HG03060 (cell line): ENCODE data around the gene LINGO1.

Source experiments
- ATAC-seq: cut with Tn5 transposase; IDR thresholded peaks from one replicate; pipeline ENCODE4 v1.9.1; 2021; ENCODE audit warnings: low read depth, moderate number of reproducible peaks; ENCODE audit not compliant: unreplicated experiment

Gene LINGO1

DNA sequence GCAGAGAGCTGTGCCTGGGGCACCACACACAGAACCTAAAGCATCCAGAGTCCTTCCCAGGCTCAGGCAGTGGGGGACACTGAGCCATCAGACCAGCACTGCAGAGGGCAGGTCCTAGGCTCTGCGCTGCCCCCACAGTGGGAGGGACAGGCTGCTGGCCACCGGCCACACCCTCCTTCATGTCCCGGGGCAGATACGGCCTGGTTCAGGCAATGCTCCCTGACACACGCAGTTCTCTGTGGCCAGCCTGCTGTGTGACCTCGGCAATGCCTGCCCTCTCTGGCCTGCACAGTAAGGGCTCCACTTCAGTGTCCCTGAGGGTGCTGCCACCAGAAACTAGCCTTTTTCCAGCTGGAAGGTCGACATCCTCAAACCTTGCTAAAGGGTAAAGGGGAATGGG is 12.4 kb downstream of the LINGO1 start:
- no peak for ATAC-seq

GRCh38 chr15:77619883-77620282 is 12.8 kb downstream of the LINGO1 start:
- no peak for ATAC-seq

DNA sequence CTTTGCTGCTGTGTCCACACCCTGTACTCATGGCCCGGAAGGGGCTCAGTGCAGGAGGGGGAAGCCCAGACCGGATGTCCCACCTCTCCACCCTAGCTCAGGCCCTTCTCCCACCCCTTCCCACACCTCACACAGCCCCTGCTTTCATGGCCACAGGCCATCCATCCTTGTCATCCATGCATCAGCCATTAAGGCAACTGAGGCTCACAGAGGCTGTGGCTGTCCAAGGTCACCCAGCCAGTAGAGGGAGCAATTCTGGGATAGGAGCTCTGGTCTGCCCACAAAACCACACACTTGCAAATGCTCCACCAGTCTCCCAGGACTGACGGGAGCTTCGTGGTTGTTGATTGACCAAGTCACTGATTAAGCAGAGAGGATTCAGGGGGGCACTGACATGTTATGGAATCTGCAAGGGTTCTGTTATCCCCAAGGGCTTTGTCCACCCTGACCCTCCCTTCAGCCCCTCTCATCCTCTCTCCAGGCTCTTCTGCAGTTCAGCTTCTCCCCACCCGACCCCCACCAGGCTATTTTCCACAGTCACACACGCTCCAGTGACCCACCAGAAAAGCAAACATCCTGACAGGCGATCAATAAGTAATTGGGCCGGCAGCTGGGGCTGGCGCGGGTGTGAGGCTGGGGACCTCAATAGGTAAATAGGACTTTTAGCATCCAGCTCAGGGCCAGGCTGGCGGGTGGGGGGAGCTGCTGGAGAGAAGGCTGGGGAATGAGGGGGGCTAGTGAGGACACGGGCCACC is 15.1 kb downstream of the LINGO1 start:
- no peak for ATAC-seq

DNA sequence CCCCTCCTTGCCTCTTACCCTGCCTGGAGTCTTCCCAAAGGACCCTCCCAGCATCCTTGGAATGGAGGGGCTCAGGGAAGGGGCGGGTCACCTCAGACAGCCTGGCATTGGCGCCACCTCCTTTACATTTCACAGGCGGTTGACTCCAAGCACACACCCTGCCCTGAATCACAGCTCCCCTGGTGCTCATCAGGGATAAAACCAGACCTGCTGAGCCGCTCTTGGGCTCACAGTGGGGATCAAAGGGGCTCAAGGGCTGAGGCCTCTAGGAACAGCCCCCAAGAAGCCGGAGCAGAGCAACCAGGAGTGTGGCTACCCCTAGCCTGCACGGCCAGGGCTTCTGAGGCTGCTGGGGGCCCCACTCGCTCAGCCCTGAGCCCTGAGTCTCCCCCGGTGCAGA is 16.6 kb downstream of the LINGO1 start:
- no peak for ATAC-seq

GRCh38 chr15:77615472-77615871 is 17.2 kb downstream of the LINGO1 start:
- no peak for ATAC-seq

- no peak for ATAC-seq
These were observed 18.4 kb downstream of the LINGO1 start for GRCh38 chr15:77614251-77614806.

DNA sequence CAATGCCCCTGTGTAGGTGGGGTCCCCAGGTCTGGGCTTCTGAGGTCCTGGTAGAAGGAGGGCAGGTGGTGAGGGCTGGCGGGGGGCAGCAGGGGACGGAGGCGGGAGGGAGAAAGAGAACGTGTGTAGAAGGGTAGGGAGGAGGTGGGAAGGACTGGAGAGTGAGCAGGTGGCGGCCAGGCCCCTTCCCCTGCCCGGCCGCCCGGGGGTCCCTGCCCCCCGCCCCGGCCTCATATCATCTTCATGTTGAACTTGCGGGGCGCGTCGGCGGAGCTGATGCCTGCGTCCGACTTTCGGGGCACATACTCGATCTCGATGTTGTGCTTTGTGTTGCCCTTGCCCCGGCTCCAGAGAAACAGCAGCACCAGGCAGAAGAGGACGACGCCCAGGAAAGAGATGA is 18.9 kb downstream of the LINGO1 start:
- no peak for ATAC-seq

GRCh38 chr15:77612958-77613601 is 19.6 kb downstream of the LINGO1 start:
- ATAC-seq, result no peak

DNA sequence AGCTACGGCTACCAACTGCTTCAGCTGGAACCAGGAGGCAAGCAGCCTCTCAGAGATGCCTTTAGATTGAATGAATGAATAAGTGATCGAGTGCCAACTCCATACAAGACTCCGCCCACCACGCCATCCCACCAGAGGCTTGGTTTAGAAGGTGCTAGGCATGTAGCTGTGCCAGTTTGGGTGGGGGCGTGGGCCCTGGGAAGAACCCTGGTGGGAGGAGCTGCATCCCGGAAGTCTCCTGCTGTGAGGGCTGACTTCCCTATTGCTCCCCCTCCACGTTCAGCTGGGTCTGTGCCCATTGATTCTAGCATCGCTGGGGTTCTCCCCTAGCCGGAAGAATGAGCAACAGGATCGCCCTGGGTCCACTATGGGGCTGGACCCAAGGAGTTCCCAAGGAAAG is 20.9 kb downstream of the LINGO1 start:
- ATAC-seq, result no peak

GRCh38 chr15:77610731-77611130 is 22.0 kb downstream of the LINGO1 start:
- no peak for ATAC-seq

GRCh38 chr15:77609558-77609957 is 23.2 kb downstream of the LINGO1 start:
- no peak for ATAC-seq

DNA sequence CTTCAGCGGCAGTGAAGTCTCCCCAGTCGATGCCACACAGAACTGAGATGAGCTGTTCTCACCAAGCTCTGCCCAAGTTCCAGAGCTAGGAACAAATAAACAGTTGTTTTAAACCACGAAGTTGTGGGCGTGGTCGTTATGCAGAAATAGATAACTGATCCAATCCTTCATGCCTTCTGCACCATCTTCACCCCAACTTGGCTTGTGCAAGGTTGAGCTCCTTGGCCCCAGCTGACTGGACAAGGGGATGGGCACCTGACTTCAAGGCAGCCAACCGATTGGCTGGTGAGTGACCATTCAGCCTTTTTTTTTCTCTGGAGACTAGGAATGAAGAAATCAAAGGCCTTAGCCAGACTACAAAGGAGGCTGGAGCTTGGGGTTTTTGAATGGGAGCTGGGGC is 23.9 kb downstream of the LINGO1 start:
- no peak for ATAC-seq

- no peak for ATAC-seq
These were observed 24.8 kb downstream of the LINGO1 start for GRCh38 chr15:77607894-77608261.

- ATAC-seq, result no peak
These were observed 25.4 kb downstream of the LINGO1 start for GRCh38 chr15:77607111-77607893.

GRCh38 chr15:77606142-77607034 is 26.3 kb downstream of the LINGO1 start:
- no peak for ATAC-seq

- no peak for ATAC-seq
These were observed 27.2 kb downstream of the LINGO1 start for GRCh38 chr15:77605547-77605946.

- ATAC-seq, result no peak
These were observed 27.7 kb downstream of the LINGO1 start for GRCh38 chr15:77604973-77605372.

GRCh38 chr15:77603611-77604336 is 28.9 kb downstream of the LINGO1 start:
- ATAC-seq, result no peak

GRCh38 chr15:77602800-77603199 is 29.9 kb downstream of the LINGO1 start:
- no peak for ATAC-seq

DNA sequence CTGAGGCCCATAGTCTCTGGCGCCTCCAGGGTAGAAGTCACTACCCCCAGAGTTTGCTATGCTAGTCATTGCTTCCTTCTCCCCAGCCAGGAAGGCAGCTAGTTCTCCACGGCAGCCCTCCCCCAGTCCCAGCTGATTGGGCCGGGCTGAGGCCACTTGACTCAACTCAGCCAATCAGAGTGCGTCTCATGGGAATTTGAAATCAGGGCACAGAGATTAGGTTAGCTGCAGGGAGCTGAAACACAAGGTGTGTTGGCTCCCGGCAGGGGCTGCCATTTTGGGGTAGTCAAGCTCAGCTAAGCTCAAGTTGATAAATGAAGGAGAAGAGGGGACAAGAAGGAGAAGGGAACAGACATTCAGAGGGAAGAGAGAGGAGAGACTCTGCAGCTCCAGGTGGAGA is 32.8 kb downstream of the LINGO1 start:
- ATAC-seq, result no peak
